K562 (cell line): Measurements from ENCODE around the gene SLC2A8. TPM values are rescaled to one million over a fixed set of nuclear protein-coding genes. Genes with fewer than 3 reads are reported as not detected.
A peak's percentile ranks its signal among the peaks of the same experiment; 100 is the strongest.

Experiments
- ARID1B ChIP-seq: fragments of 450-650 bp; IDR thresholded peaks from 2 replicates; pipeline ENCODE4 v1.6.1; 2016; ENCODE audit warnings: antibody characterized with exemption, mild to moderate bottlenecking, inconsistent platforms
- ATF1 ChIP-seq, 2 experiments: fragments of 450-650 bp in 1 of 2; IDR thresholded peaks; 2 replicates each; pipeline ENCODE4 v1.6.1; 2016; ENCODE audit warnings: missing compliant biosample characterization in 1 of 2, missing genetic modification characterization in 1 of 2
- BCOR ChIP-seq: fragments of 450-650 bp; IDR thresholded peaks from 2 replicates; pipeline ENCODE4 v1.6.1; 2016
- BRD9 ChIP-seq: fragments of 450-650 bp; IDR thresholded peaks from 2 replicates; pipeline ENCODE4 v1.6.1; 2018; ENCODE audit warnings: low read depth; ENCODE audit not compliant: partially characterized antibody
- CCNT2 ChIP-seq: IDR thresholded peaks from 2 replicates; pipeline ENCODE4 v1.6.1; 2011; ENCODE audit warnings: borderline replicate concordance, low read depth, mild to moderate bottlenecking, moderate library complexity, mixed read lengths, low read length; ENCODE audit not compliant: insufficient read length; ENCODE audit errors: extremely low read depth
- EWSR1 ChIP-seq: fragments of 450-650 bp; IDR thresholded peaks from 2 replicates; pipeline ENCODE4 v1.6.1; 2018; ENCODE audit warnings: borderline replicate concordance, mild to moderate bottlenecking, low read depth, moderate library complexity; ENCODE audit not compliant: partially characterized antibody
- FOSL1 ChIP-seq: fragments of 200-800 bp; sonication (Bioruptor generic); conservative IDR thresholded peaks from 2 replicates; pipeline ENCODE4 v1.6.1; 2016; ENCODE audit warnings: missing genetic modification characterization, missing compliant biosample characterization
- HDAC1 ChIP-seq, 2 experiments: fragments of 450-650 bp; IDR thresholded peaks; 2 replicates each; pipeline ENCODE4 v1.6.1; 2016 to 2017; ENCODE audit warnings: inconsistent platforms in 1 of 2, mild to moderate bottlenecking in 1 of 2, moderate library complexity in 1 of 2
- HNRNPLL ChIP-seq: fragments of 200-400 bp; formaldehyde crosslinking; IDR thresholded peaks from 2 replicates; pipeline ENCODE4 v1.6.1; 2017; ENCODE audit warnings: low read length, low read depth, mild to moderate bottlenecking; ENCODE audit not compliant: poor library complexity, severe bottlenecking
- JUNB ChIP-seq: fragments of 450-650 bp; formaldehyde crosslinking; conservative IDR thresholded peaks from 2 replicates; pipeline ENCODE4 v1.4.0; 2020; ENCODE audit warnings: mild to moderate bottlenecking
- MECOM ChIP-seq: fragments of 250-450 bp; sonication (Bioruptor Pico); IDR thresholded peaks from 2 replicates; pipeline ENCODE4 v1.8.0; 2022; ENCODE audit warnings: inconsistent platforms
- NFIC ChIP-seq: fragments of 450-650 bp; IDR thresholded peaks from 2 replicates; pipeline ENCODE4 v1.6.1; 2017; ENCODE audit warnings: mild to moderate bottlenecking, inconsistent platforms
- PHF8 ChIP-seq: fragments of 200-600 bp; sonication (generic); IDR thresholded peaks from 2 replicates; pipeline ENCODE4 v1.6.1; 2012; ENCODE audit warnings: mixed run types, mild to moderate bottlenecking, inconsistent platforms, low read length, moderate library complexity, borderline replicate concordance
- RBM25 ChIP-seq: fragments of 200-400 bp; formaldehyde crosslinking; IDR thresholded peaks from 2 replicates; pipeline ENCODE4 v1.6.1; 2018; ENCODE audit warnings: low read length, low read depth, moderate library complexity; ENCODE audit not compliant: severe bottlenecking
- ZNF143 ChIP-seq: sonication (generic); formaldehyde crosslinking; IDR thresholded peaks from 2 replicates; pipeline ENCODE4 v1.9.0; 2022; ENCODE audit warnings: mild to moderate bottlenecking, missing genetic modification reagents
- ZNF408 ChIP-seq: fragments of 250-450 bp; sonication (Bioruptor Pico); IDR thresholded peaks from 2 replicates; pipeline ENCODE4 v1.4.0; 2020; ENCODE audit warnings: low read depth, mild to moderate bottlenecking, moderate library complexity
- ZNF444 ChIP-seq: fragments of 250-450 bp; sonication (Bioruptor Pico); IDR thresholded peaks from 2 replicates; pipeline ENCODE4 v1.4.0; 2020; ENCODE audit warnings: mild to moderate bottlenecking, moderate library complexity
- ZNF507 ChIP-seq: conservative IDR thresholded peaks from 2 replicates; pipeline ENCODE4 v1.6.1; 2017; ENCODE audit warnings: missing genetic modification characterization, missing compliant biosample characterization
- ZNF75A ChIP-seq: fragments of 450-650 bp; formaldehyde crosslinking; IDR thresholded peaks from 2 replicates; pipeline ENCODE4 v1.4.0; 2020; ENCODE audit warnings: mild to moderate bottlenecking
- polyA plus RNA-seq, 8 experiments: library from polyadenylated mRNA; depleted of rRNA in 4 of 8; stranded (reverse) in 5 of 8; unstranded in 3 of 8; fragments of >200 nt; fragmentation: Nextera tagmentation in 2 of 8; fragmentation: Illumina TruSeq in 1 of 8; extraction: Ambion mirVana in 2 of 8; extraction: Trizol in 1 of 8; gene quantifications; 2 replicates each; pipeline versions ENCODE4 v1.2.1 to v1.2.3, GENCODE V29; 2011 to 2014; ENCODE audit warnings: inconsistent platforms in 1 of 8, missing spikeins in 1 of 8
- total RNA-seq, 7 experiments: library from RNA; depleted of rRNA in 6 of 7; stranded (reverse); fragments of >200 nt in 6 of 7; fragmentation: Illumina TruSeq in 2 of 7; extraction: Trizol in 2 of 7; gene quantifications; 2 replicates each; pipeline versions ENCODE4 v1.2.1 to v1.2.3, GENCODE V29; 2011 to 2021; ENCODE audit warnings: low replicate concordance in 1 of 7
- TF ChIP-seq, protein P1 (sequence below): sonication (generic); formaldehyde crosslinking; IDR thresholded peaks from 2 replicates; pipeline ENCODE4 v1.8.0; 2022; ENCODE audit warnings: mild to moderate bottlenecking, missing genetic modification reagents
- TF ChIP-seq, protein P2 (sequence below): fragments of 450-650 bp; IDR thresholded peaks from 2 replicates; pipeline ENCODE4 v1.6.1; 2016; ENCODE audit warnings: mild to moderate bottlenecking
- TF ChIP-seq, protein P3 (sequence below): fragments of 250-450 bp; sonication (Bioruptor Pico); IDR thresholded peaks from 2 replicates; pipeline ENCODE4 v1.5.1; 2021; ENCODE audit warnings: mild to moderate bottlenecking
- TF ChIP-seq, protein P4 (sequence below): sonication (generic); formaldehyde crosslinking; IDR thresholded peaks from 2 replicates; pipeline ENCODE4 v1.8.0; 2022; ENCODE audit warnings: missing genetic modification reagents, mild to moderate bottlenecking, borderline replicate concordance

Gene SLC2A8
- total and polyA plus RNA-seq, 9 of the 15 experiments (the other 6 are each of a cell fraction or from before 2014, with no cell fraction given): 0.13 to 12.9 (median 5.2) TPM

DNA sequence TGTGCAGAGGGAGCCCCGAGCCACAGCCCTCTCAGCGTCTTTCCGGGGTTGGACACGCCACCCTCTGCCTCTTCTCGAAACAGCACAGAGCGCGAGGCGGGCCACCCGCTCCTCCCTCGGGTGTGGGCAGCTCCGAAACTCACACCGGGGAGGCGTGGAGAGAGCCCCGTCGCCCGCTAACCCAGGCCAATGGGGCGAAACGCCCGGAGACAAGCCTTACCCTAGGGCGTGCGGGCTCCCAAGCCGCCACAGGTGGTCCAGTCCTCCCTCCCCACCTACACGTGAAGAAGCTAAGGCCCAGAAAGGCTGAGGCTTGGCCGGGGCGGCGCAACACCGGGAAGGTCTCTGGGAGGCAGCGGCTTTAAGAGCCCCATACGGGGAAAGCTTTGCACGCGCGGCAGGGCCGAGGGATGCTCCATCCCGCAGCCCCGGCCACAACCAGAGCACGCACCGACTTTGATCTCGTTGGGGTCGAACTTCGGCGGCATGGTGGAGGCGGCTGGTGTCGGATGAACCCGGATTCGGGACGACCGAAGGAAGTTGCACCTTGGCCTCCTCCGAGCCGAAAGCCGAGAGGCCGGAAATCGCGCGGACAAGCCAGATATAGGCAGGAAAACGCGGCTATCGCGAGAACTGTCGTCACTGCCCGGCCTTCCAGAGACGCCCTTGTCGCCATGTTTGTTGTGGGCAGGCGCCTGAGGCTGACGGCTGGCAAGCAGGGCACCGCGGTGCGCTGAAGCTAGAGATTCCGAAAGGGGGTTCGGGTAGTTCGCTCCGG, 54.0 kb downstream of the SLC2A8 start, which contains the start of the genes LRSAM1 and RPL12 (continued):
- TF ChIP-seq, protein P1, sequence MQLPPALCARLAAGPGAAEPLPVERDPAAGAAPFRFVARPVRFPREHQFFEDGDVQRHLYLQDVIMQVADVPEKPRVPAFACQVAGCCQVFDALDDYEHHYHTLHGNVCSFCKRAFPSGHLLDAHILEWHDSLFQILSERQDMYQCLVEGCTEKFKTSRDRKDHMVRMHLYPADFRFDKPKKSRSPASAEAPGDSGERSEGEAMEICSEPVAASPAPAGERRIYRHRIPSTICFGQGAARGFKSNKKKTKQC (CRISPR knock-in tag): peak; percentile 96
- no peak for TF ChIP-seq EWSR1
- peak; percentile 81 for TF ChIP-seq NFIC
- TF ChIP-seq, protein P2, sequence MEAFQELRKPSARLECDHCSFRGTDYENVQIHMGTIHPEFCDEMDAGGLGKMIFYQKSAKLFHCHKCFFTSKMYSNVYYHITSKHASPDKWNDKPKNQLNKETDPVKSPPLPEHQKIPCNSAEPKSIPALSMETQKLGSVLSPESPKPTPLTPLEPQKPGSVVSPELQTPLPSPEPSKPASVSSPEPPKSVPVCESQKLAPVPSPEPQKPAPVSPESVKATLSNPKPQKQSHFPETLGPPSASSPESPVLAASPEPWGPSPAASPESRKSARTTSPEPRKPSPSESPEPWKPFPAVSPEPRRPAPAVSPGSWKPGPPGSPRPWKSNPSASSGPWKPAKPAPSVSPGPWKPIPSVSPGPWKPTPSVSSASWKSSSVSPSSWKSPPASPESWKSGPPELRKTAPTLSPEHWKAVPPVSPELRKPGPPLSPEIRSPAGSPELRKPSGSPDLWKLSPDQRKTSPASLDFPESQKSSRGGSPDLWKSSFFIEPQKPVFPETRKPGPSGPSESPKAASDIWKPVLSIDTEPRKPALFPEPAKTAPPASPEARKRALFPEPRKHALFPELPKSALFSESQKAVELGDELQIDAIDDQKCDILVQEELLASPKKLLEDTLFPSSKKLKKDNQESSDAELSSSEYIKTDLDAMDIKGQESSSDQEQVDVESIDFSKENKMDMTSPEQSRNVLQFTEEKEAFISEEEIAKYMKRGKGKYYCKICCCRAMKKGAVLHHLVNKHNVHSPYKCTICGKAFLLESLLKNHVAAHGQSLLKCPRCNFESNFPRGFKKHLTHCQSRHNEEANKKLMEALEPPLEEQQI: peak; percentile 70; the same call in 1 of the 2 replicates
- no peak for TF ChIP-seq ZNF143 (CRISPR knock-in tag)
- no peak for TF ChIP-seq BCOR
- TF ChIP-seq, protein P3, sequence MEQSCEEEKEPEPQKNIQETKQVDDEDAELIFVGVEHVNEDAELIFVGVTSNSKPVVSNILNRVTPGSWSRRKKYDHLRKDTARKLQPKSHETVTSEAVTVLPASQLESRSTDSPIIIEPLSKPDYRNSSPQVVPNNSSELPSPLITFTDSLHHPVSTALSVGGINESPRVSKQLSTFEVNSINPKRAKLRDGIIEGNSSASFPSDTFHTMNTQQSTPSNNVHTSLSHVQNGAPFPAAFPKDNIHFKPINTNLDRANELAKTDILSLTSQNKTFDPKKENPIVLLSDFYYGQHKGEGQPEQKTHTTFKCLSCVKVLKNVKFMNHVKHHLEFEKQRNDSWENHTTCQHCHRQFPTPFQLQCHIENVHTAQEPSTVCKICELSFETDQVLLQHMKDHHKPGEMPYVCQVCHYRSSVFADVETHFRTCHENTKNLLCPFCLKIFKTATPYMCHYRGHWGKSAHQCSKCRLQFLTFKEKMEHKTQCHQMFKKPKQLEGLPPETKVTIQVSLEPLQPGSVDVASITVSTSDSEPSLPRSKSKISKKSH (CRISPR knock-in tag): no peak
- TF ChIP-seq ZNF507: no peak
- TF ChIP-seq FOSL1 (tag): 0 out of 2 replicates have a peak, but pooled peaks have one; percentile 16
- peak; percentile 93 for TF ChIP-seq BRD9
- no peak for TF ChIP-seq ZNF408 (CRISPR knock-in tag)
- TF ChIP-seq HNRNPLL: peak; percentile 39
- peak; percentile 96 for TF ChIP-seq RBM25
- 0 out of 4 replicates have a peak, but pooled peaks have one; percentile 65 to 80 for TF ChIP-seq HDAC1 (IDR thresholded peaks at IDR 0.05)
- TF ChIP-seq ZNF444: no peak
- no peak for TF ChIP-seq MECOM (CRISPR knock-in tag)
- peak; percentile 45 for TF ChIP-seq ARID1B
- TF ChIP-seq ATF1 (CRISPR knock-in tag; IDR thresholded peaks at IDR 0.05): peak; percentile 63; the same call in 1 of the 2 replicates
- peak; percentile 98 for TF ChIP-seq ATF1 (tag; IDR thresholded peaks at IDR 0.05)
- no peak for TF ChIP-seq ZNF75A (CRISPR knock-in tag)
- no peak for TF ChIP-seq JUNB (CRISPR knock-in tag)
- TF ChIP-seq CCNT2: no peak
- TF ChIP-seq, protein P4, sequence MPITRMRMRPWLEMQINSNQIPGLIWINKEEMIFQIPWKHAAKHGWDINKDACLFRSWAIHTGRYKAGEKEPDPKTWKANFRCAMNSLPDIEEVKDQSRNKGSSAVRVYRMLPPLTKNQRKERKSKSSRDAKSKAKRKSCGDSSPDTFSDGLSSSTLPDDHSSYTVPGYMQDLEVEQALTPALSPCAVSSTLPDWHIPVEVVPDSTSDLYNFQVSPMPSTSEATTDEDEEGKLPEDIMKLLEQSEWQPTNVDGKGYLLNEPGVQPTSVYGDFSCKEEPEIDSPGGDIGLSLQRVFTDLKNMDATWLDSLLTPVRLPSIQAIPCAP: peak; percentile 87; the same call in 1 of the 2 replicates
- TF ChIP-seq PHF8: peak; percentile 99
